GM13977 (cell line): ENCODE measurements around the gene SIRT7.
"Not testable (repeated sequence)": the region's sequence is repeated elsewhere in the genome, so short reads cannot be mapped to it uniquely, and the experiment has no call there.

Source experiments
- DNase-seq: peaks from one replicate; pipeline ENCODE4 v3.0.0; 2012; ENCODE audit warnings: low spot score
- in situ Hi-C: fragments of 300-500 bp; cut with MboI; formaldehyde crosslinking; loops from one replicate; pipeline ENCODE4 v1.12.0; 2022; ENCODE audit warnings: low sequenced_read_pairs, low pct_unique_long_range_greater_than_20kb, mixed read lengths, inconsistent platforms; ENCODE audit not compliant: unreplicated experiment
- TF ChIP-seq, protein P1 (sequence below): IDR thresholded peaks from 2 replicates; pipeline ENCODE4 v1.5.1; 2012; ENCODE audit warnings: mild to moderate bottlenecking, control low read depth; ENCODE audit not compliant: insufficient read depth; ENCODE audit errors: extremely low read depth, missing control alignments

The SIRT7 gene

GRCh38 chr17:81953443-81953842, 35.5 kb upstream of the SIRT7 start:
- in situ Hi-C loops, DNase-seq: not testable (repeated sequence)
- TF ChIP-seq, protein P1, sequence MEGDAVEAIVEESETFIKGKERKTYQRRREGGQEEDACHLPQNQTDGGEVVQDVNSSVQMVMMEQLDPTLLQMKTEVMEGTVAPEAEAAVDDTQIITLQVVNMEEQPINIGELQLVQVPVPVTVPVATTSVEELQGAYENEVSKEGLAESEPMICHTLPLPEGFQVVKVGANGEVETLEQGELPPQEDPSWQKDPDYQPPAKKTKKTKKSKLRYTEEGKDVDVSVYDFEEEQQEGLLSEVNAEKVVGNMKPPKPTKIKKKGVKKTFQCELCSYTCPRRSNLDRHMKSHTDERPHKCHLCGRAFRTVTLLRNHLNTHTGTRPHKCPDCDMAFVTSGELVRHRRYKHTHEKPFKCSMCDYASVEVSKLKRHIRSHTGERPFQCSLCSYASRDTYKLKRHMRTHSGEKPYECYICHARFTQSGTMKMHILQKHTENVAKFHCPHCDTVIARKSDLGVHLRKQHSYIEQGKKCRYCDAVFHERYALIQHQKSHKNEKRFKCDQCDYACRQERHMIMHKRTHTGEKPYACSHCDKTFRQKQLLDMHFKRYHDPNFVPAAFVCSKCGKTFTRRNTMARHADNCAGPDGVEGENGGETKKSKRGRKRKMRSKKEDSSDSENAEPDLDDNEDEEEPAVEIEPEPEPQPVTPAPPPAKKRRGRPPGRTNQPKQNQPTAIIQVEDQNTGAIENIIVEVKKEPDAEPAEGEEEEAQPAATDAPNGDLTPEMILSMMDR, result peak; percentile 20

DNA sequence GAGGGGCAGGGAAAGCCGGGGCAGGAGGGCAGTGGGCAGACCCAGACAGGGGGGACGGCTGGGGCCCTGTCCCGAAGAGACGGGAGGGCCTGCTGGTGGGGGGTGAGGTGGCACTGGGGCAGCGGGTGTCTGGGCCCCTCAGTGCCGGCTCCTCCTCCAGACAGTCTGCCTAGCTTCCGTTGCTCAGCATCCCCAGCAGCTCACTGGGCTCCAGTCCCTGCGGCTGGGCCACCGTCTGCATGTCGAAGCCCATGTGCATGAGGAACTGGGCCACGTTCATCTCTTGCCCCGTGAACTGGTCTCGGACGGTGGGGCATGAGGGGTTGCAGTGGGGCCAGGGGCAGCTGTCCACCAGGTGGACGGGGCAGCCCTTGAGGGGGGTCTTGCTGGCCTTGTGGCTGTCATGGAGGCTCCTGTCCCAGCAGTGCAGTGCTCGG, 34.8 kb upstream of the SIRT7 start:
- in situ Hi-C loops, result no loop called here
- DNase-seq, result no peak
- TF ChIP-seq, protein P1, result no peak

DNA sequence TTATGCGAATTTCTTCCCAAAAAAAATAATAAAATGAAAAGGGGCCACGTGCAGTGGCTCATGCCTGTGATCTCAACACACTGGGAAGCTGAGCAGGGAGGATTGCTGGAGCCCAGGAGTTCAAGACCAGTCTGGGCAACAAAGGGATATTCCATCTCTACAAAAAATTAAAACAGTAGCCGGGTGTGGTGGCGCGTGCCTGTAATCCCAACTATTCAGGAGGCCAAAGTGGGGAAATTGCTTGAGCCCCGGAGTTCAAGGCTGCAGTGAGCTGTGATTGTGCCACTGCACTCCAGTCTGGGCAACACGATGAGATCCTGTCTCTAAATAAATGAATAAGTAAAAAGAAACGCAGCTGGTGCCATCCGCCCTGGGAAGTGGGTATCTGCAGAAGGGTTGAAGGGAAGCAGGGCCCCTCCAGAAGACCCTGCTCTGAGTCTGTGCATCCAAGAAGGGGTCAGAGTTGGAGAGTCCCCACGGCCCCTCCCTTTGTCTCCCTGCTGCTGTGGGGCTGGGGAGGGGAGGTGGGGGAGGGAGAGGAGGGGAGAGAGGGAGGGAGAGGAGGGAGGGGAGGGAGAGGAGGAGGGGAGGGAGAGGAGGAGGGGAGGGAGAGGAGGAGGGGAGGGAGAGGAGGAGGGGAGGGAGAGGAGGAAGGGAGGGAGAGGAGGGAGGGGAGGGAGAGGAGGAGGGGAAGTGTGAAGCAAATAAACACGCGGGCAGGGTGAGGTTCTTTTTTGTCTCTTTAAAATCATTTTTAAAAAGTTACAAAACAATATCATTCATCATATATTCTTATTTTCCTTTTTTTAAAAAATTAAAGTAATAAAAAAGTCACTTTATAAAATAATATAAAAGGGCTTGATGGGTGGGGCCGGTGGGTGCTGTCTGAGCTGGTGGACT, 34.1 kb upstream of the SIRT7 start:
- no peak for DNase-seq
- in situ Hi-C loops, result no loop called here
- TF ChIP-seq, protein P1, result no peak

DNA sequence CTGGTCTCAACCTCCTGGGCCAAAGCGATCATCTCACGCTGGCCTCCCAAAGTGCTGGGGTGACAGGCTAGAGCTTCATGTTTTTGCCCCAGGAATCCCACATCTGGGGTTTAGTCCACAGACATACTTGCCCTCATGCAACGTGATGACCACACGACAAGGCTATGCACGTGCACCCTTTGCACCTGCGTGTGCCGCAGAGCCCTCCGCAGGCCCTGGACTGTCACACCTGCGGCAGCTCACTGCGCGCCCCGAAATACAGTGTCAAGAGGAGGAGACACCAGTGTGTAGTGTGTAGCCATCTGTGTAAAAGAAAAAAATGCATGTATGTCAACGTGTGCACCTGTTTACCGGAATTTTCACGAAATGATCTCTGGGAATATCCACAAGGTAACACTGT, 32.5 kb upstream of the SIRT7 start:
- in situ Hi-C loops, result no loop called here
- DNase-seq, result no peak
- TF ChIP-seq, protein P1, result no peak

GRCh38 chr17:81948635-81949378, 30.8 kb upstream of the SIRT7 start:
- DNase-seq, result no peak
- in situ Hi-C loops, result no loop called here
- TF ChIP-seq, protein P1, result no peak

DNA sequence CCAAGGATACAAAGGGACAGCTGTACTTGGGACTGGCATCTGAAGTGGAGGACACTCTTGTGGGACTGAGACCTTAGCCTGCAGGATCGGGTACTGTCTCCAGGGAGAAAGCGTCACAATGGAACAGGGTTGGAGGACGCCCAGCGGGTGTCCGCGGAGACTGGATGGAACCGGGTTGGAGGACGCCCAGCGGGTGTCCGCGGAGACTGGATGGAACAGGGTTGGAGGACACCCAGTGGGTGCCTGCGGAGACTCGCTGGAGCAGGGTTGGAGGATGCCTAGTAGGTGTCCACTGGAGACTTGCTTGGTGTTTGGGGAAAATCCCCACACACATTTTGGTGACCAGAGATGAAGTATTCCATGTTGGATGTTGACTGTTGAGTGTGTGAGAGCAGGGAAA, 29.2 kb upstream of the SIRT7 start, which contains the start of gene MYADML2:
TSS of gene MYADML2 (minus strand) at position 45 of the 400 bp plus-strand sequence. CDS start 5,492 bp downstream, outside the sequence.
- in situ Hi-C loops, result no loop called here
- TF ChIP-seq, protein P1, result no peak
- DNase-seq, result no peak
